GM23338 (cell line): ENCODE data around the gene CATSPERZ.

Experiments used
- EZH2 ChIP-seq: fragments of 200-600 bp; sonication (generic); IDR thresholded peaks from one replicate; pipeline ENCODE4 v1.8.0; 2017; ENCODE audit warnings: antibody characterized with exemption, mild to moderate bottlenecking, low read depth; ENCODE audit not compliant: unreplicated experiment
- EZH2phosphoT487 ChIP-seq: fragments of 200-600 bp; sonication (generic); IDR thresholded peaks from one replicate; pipeline ENCODE4 v1.8.1; 2018; ENCODE audit warnings: antibody characterized with exemption; ENCODE audit not compliant: unreplicated experiment
- NANOG ChIP-seq: IDR thresholded peaks from 2 replicates; pipeline ENCODE4 v1.6.1; 2016; ENCODE audit warnings: antibody characterized with exemption, borderline replicate concordance
- POLR2AphosphoS5 ChIP-seq: IDR thresholded peaks from 2 replicates; pipeline ENCODE4 v1.6.1; 2016; ENCODE audit warnings: antibody characterized with exemption, low read depth
- STAT1 ChIP-seq: IDR thresholded peaks from one replicate; pipeline ENCODE4 v1.6.1; 2016; ENCODE audit warnings: antibody characterized with exemption; ENCODE audit not compliant: unreplicated experiment
- ZNF331 ChIP-seq: fragments of 250-450 bp; sonication (Bioruptor Pico); IDR thresholded peaks from 2 replicates; pipeline ENCODE4 v1.5.0; 2020; ENCODE audit warnings: low read depth, mild to moderate bottlenecking, moderate library complexity
- TF ChIP-seq, protein P1 (sequence below), 2 experiments: fragments of 200-600 bp in 1 of 2; sonication (generic) in 1 of 2; conservative IDR thresholded peaks; 2 replicates each; pipeline versions ENCODE4 v1.5.1 to v1.6.1; 2016 to 2017; ENCODE audit warnings: antibody characterized with exemption in 2 of 2, low read depth in 2 of 2, mild to moderate bottlenecking in 2 of 2, moderate library complexity in 1 of 2
- TF ChIP-seq, protein P2 (sequence below): IDR thresholded peaks from one replicate; pipeline ENCODE4 v1.6.1; 2018; ENCODE audit warnings: antibody characterized with exemption; ENCODE audit not compliant: unreplicated experiment

DNA sequence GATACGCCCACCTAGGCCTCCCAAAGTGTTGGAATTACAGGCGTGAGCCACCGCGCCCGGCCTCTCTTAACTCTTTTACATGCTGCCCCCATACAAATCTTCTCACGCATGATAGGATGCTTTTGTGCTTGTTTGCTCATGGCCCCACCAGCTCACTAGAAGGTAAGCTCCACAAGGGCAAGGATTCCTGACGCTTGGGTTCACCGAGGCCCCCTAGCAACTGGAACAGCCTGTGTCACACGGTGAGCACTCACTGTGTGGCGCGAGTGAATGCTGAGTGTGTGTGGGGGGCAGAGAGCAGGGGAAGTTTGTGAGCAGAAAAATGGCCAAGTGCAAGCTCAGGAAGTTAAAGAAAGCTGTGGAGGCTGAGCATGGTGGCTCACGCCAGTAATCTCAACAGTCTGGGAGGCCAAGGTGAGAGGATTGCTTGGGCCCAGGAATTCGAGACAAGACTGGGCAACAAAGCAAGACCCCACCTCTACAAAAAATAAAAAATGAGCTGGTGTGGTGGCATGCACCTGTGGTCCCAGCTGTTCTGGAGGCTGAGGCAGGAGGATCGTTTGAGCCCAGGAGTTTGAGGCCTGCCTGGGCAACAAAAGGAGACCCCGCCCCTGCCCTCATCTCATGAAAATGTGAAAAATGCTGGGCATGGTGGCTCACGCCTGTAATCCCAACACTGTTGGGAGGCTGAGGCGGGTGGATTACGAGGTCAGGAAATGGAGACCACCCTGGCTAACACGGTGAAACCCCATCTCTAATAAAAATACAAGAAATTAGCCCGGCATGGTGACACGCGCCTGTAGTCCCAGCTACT, 18.0 kb upstream of the CATSPERZ start:
- TF ChIP-seq POLR2AphosphoS5 (no peak), EZH2phosphoT487 (no peak), EZH2 (no peak), NANOG (no peak), STAT1 (no peak), ZNF331 (CRISPR knock-in tag) (no peak)
- TF ChIP-seq, protein P1, sequence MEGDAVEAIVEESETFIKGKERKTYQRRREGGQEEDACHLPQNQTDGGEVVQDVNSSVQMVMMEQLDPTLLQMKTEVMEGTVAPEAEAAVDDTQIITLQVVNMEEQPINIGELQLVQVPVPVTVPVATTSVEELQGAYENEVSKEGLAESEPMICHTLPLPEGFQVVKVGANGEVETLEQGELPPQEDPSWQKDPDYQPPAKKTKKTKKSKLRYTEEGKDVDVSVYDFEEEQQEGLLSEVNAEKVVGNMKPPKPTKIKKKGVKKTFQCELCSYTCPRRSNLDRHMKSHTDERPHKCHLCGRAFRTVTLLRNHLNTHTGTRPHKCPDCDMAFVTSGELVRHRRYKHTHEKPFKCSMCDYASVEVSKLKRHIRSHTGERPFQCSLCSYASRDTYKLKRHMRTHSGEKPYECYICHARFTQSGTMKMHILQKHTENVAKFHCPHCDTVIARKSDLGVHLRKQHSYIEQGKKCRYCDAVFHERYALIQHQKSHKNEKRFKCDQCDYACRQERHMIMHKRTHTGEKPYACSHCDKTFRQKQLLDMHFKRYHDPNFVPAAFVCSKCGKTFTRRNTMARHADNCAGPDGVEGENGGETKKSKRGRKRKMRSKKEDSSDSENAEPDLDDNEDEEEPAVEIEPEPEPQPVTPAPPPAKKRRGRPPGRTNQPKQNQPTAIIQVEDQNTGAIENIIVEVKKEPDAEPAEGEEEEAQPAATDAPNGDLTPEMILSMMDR (conservative IDR thresholded peaks at IDR 0.05; ENCODE audit: low read depth in 2 of 2): no peak
- TF ChIP-seq, protein P2, sequence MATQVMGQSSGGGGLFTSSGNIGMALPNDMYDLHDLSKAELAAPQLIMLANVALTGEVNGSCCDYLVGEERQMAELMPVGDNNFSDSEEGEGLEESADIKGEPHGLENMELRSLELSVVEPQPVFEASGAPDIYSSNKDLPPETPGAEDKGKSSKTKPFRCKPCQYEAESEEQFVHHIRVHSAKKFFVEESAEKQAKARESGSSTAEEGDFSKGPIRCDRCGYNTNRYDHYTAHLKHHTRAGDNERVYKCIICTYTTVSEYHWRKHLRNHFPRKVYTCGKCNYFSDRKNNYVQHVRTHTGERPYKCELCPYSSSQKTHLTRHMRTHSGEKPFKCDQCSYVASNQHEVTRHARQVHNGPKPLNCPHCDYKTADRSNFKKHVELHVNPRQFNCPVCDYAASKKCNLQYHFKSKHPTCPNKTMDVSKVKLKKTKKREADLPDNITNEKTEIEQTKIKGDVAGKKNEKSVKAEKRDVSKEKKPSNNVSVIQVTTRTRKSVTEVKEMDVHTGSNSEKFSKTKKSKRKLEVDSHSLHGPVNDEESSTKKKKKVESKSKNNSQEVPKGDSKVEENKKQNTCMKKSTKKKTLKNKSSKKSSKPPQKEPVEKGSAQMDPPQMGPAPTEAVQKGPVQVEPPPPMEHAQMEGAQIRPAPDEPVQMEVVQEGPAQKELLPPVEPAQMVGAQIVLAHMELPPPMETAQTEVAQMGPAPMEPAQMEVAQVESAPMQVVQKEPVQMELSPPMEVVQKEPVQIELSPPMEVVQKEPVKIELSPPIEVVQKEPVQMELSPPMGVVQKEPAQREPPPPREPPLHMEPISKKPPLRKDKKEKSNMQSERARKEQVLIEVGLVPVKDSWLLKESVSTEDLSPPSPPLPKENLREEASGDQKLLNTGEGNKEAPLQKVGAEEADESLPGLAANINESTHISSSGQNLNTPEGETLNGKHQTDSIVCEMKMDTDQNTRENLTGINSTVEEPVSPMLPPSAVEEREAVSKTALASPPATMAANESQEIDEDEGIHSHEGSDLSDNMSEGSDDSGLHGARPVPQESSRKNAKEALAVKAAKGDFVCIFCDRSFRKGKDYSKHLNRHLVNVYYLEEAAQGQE: no peak
